AG04450 (cell line): Measurements from ENCODE around the gene QSOX1. TPM values are rescaled to one million over a fixed set of nuclear protein-coding genes. Genes with fewer than 3 reads are reported as not detected.

Source experiments
- CTCF ChIA-PET: fragments of 300-600, 350-600 bp; formaldehyde crosslinking; extraction: SDS; loops from one replicate; lab custom pipeline; 2022; ENCODE audit warnings: antibody characterized with exemption, inconsistent platforms; lab: Charles Lee
- POLR2A ChIA-PET: fragments of 350-600 bp; formaldehyde crosslinking; extraction: SDS; loops from one replicate; lab custom pipeline; 2021; ENCODE audit warnings: antibody characterized with exemption, inconsistent platforms; lab: Yijun Ruan, JAX
- DNase-seq: peaks from one replicate; pipeline ENCODE4 v3.0.0-alpha.2; 2011; ENCODE audit warnings: low read depth, low spot score
- H3K27ac ChIP-seq: one replicate; pipeline ENCODE4 v1.5.1; 2012; ENCODE audit warnings: low read depth, low read length, control low read depth
- H3K27me3 ChIP-seq: one replicate; pipeline ENCODE4 v1.6.0; 2012; ENCODE audit warnings: low read length; ENCODE audit not compliant: control insufficient read depth, insufficient read depth
- H3K4me3 ChIP-seq: 2 replicates; pipeline ENCODE4 v1.5.1; 2011; ENCODE audit warnings: mild to moderate bottlenecking, low read depth, low read length, control low read depth
- H3K9me3 ChIP-seq: 2 replicates; pipeline ENCODE4 v1.5.1; 2012; ENCODE audit warnings: low read length; ENCODE audit not compliant: control insufficient read depth, insufficient read depth
- CTCF ChIP-seq: IDR thresholded peaks from 2 replicates; pipeline ENCODE4 v1.5.1; 2011; ENCODE audit warnings: low read depth, low read length, control low read depth, inconsistent platforms
- polyA plus RNA-seq: library from polyadenylated mRNA; depleted of rRNA; stranded (reverse); fragments of >200 nt; gene quantifications from 2 replicates; pipeline ENCODE4 v1.2.3, GENCODE V29; 2011

QSOX1 gene
- polyA plus RNA-seq, 1 experiment: 1,269 TPM

- H3K4me3 ChIP-seq: no peak overlapping the region
- H3K27me3 ChIP-seq: no peaks in the 10 kb centered on the region
- no peaks in the 10 kb centered on the region for H3K9me3 ChIP-seq
- CTCF ChIA-PET: no interaction called here
- no peak for DNase-seq
- POLR2A ChIA-PET: interaction anchor here (1.0 kb wide), 1 partner anchor 37 kb away, joined by 3 read pairs; no protein-coding TSS in a partner anchor
- H3K27ac ChIP-seq: peak overlapping the region; percentile 13
- TF ChIP-seq CTCF: no peak
These were observed 37.5 kb upstream of the QSOX1 start for GRCh38 chr1:180116964-180117763.

GRCh38 chr1:180117764-180118116 lies 36.9 kb upstream of the QSOX1 start:
- DNase-seq: no peak
- Histone ChIP-seq H3K9me3 (no peaks in the 10 kb centered on the region), H3K27ac (peak overlapping the region; percentile 13), H3K27me3 (no peaks in the 10 kb centered on the region), H3K4me3 (no peak overlapping the region)
- TF ChIP-seq CTCF: no peak
- CTCF ChIA-PET: no interaction called here
- POLR2A ChIA-PET: interaction anchor here (1.0 kb wide), 1 partner anchor 36 kb away, joined by 3 read pairs; no protein-coding TSS in a partner anchor

GRCh38 chr1:180119837-180120236 lies 34.8 kb upstream of the QSOX1 start:
- DNase-seq: no peak
- CTCF ChIA-PET: interaction anchor here (1.3 kb wide), 1 partner anchor 12 kb away, joined by 3 read pairs; no protein-coding TSS in a partner anchor
- no peak overlapping the region for H3K4me3 ChIP-seq
- no peak for TF ChIP-seq CTCF
- no peaks in the 10 kb centered on the region; the same call in 1 of the 2 replicates for H3K9me3 ChIP-seq
- POLR2A ChIA-PET: interaction anchor here (0.9 kb wide), 1 partner anchor 35 kb away, joined by 4 read pairs; the partner anchor contains the start of gene QSOX1
- H3K27ac ChIP-seq: no peak overlapping the region
- no peaks in the 10 kb centered on the region for H3K27me3 ChIP-seq

- Histone ChIP-seq H3K27ac (no peak overlapping the region), H3K9me3 (no peaks in the 10 kb centered on the region; the same call in 1 of the 2 replicates), H3K27me3 (no peaks in the 10 kb centered on the region), H3K4me3 (no peak overlapping the region)
- DNase-seq: no peak
- no peak for TF ChIP-seq CTCF
- ChIA-PET POLR2A (interaction anchor here (0.7 kb wide), 1 partner anchor 32 kb away, joined by 4 read pairs; the partner anchor contains the start of gene QSOX1), CTCF (interaction anchor here (1.3 kb wide), 1 partner anchor 31 kb away, joined by 3 read pairs; the partner anchor contains the start of gene QSOX1)
These were observed 31.2 kb upstream of the QSOX1 start for GRCh38 chr1:180123463-180123936.

- Histone ChIP-seq H3K9me3 (peaks cover 3% of the 10 kb centered on the region), H3K4me3 (no peak overlapping the region), H3K27ac (peak overlapping the region; percentile 85), H3K27me3 (no peaks in the 10 kb centered on the region)
- ChIA-PET POLR2A (interaction anchor here (0.6 to 2.1 kb wide), 2 partner anchors 17 to 32 kb away, joined by 3 to 9 read pairs; no protein-coding TSS in a partner anchor), CTCF (no interaction called here)
- DNase-seq: no peak
- TF ChIP-seq CTCF: no peak
These were observed 24.0 kb upstream of the QSOX1 start for GRCh38 chr1:180130651-180131050.
